ENCODE data around the gene OSBPL2. TPM values are rescaled to one million over a fixed set of nuclear protein-coding genes. Genes with fewer than 3 reads are reported as not detected.

The OSBPL2 gene
- total RNA-seq, 4 donors from 2014 or later = 46.9 to 60.8 (median 50.8) TPM

GRCh38 chr20:62226707-62227590 is 11.4 kb upstream of the OSBPL2 start:
- no peak for TF ChIP-seq POLR2A (IDR thresholded peaks at IDR 0.05)
- TF ChIP-seq CTCF (IDR thresholded peaks at IDR 0.05) = no peak
- no peak overlapping the region for H3K4me3 ChIP-seq (replicated peaks in 1 of 3)
- no peak overlapping the region for H3K27ac ChIP-seq
- no peaks in the 10 kb centered on the region for H3K9me3 ChIP-seq
- no peaks in the 10 kb centered on the region for H3K27me3 ChIP-seq
- H3K4me1 ChIP-seq = no peaks in the 10 kb centered on the region
- no peaks in the 10 kb centered on the region for H3K36me3 ChIP-seq
- no peak for DNase-seq
- intact Hi-C loops (cut with DNase I) = no loop called here
- WGBS, 2 donors = 63 to 71% methylated on average over 19 to 20 of the region's 24 CpGs

- no peak overlapping the region for H3K4me3 ChIP-seq (replicated peaks in 1 of 3)
- TF ChIP-seq CTCF (IDR thresholded peaks at IDR 0.05) = no peak
- TF ChIP-seq POLR2A (IDR thresholded peaks at IDR 0.05) = no peak
- no peaks in the 10 kb centered on the region for H3K36me3 ChIP-seq
- intact Hi-C loops (cut with DNase I) = no loop called here
- no peaks in the 10 kb centered on the region for H3K27me3 ChIP-seq
- WGBS, 2 donors = 57 to 68% methylated on average over 5 to 8 of the region's 10 CpGs
- H3K27ac ChIP-seq = no peak overlapping the region
- H3K4me1 ChIP-seq = no peaks in the 10 kb centered on the region
- DNase-seq = no peak
- H3K9me3 ChIP-seq = no peaks in the 10 kb centered on the region
These were observed 10.7 kb upstream of the OSBPL2 start for GRCh38 chr20:62227591-62227976.

GRCh38 chr20:62227977-62228958 is 10.1 kb upstream of the OSBPL2 start:
- no peaks in the 10 kb centered on the region for H3K27me3 ChIP-seq
- no peak overlapping the region for H3K4me3 ChIP-seq (replicated peaks in 1 of 3)
- H3K36me3 ChIP-seq = no peaks in the 10 kb centered on the region
- no peak for DNase-seq
- TF ChIP-seq CTCF (IDR thresholded peaks at IDR 0.05) = no peak
- no peak for TF ChIP-seq POLR2A (IDR thresholded peaks at IDR 0.05)
- no peaks in the 10 kb centered on the region for H3K4me1 ChIP-seq
- 47 to 53% methylated on average over 27 to 28 of the region's 37 CpGs for WGBS, 2 donors
- H3K9me3 ChIP-seq = no peaks in the 10 kb centered on the region
- intact Hi-C loops (cut with DNase I) = no loop called here
- H3K27ac ChIP-seq = no peak overlapping the region

- DNase-seq = no peak
- intact Hi-C loops (cut with DNase I) = no loop called here
- H3K27me3 ChIP-seq = no peaks in the 10 kb centered on the region
These were observed 9.3 kb upstream of the OSBPL2 start for GRCh38 chr20:62228982-62229545.

More at GRCh38 chr20:62228982-62229545, 9.3 kb upstream of the OSBPL2 start:
- no peaks in the 10 kb centered on the region for H3K4me1 ChIP-seq
- H3K9me3 ChIP-seq = no peaks in the 10 kb centered on the region
- no peak overlapping the region for H3K4me3 ChIP-seq (replicated peaks in 1 of 3)
- TF ChIP-seq CTCF (IDR thresholded peaks at IDR 0.05) (no peak), POLR2A (IDR thresholded peaks at IDR 0.05) (no peak)
- no peak overlapping the region for H3K27ac ChIP-seq
- WGBS, 2 donors = 81 to 83% methylated on average over 7 of the region's 7 CpGs
- no peaks in the 10 kb centered on the region for H3K36me3 ChIP-seq
